Measurements from ENCODE around the gene IL13. TPM values are rescaled to one million over a fixed set of nuclear protein-coding genes. Genes with fewer than 3 reads are reported as not detected.
"Not testable (repeated sequence)": the region's sequence is repeated elsewhere in the genome, so short reads cannot be mapped to it uniquely, and the experiment has no call there.

The IL13 gene
- total RNA-seq, 1 experiment from 2014 or later = not detected

- no peak overlapping the region for H3K27ac ChIP-seq (ENCODE audit: low read depth, low read length, poor library complexity, severe bottlenecking)
- H3K27me3 ChIP-seq (replicated peaks; ENCODE audit: insufficient read depth, low read depth, low read length, poor library complexity) = no peaks in the 10 kb centered on the region
- ChIA-PET CTCF (no interaction called here), POLR2A (ENCODE audit: low non-redundant PET) (no interaction called here)
- no peaks in the 10 kb centered on the region for H3K9me3 ChIP-seq (ENCODE audit: low read depth, low read length, poor library complexity, severe bottlenecking)
- intact Hi-C loops (cut with micrococcal nuclease; ENCODE audit: unreplicated experiment) = no loop called here
- H3K4me1 ChIP-seq (ENCODE audit: insufficient read depth, low read length, poor library complexity, severe bottlenecking) = no peaks in the 10 kb centered on the region
- TF ChIP-seq EZH2 (IDR thresholded peaks at IDR 0.05; ENCODE audit: borderline replicate concordance, low read depth, low read length, poor library complexity, severe bottlenecking) = no peak
- no peak for TF ChIP-seq CTCF (conservative IDR thresholded peaks at IDR 0.05; ENCODE audit: low read depth, low read length)
- DNase-seq (ENCODE audit: low spot score) = no peak
- no TSS peak for BruUV-seq (replicated peaks)
- H3K36me3 ChIP-seq (ENCODE audit: insufficient read depth, low read length, poor library complexity, severe bottlenecking) = no peaks in the 10 kb centered on the region
- H3K4me3 ChIP-seq (ENCODE audit: low read depth, low read length, poor library complexity, severe bottlenecking) = no peak overlapping the region
Observed at GRCh38 chr5:132689513-132689912, 31.5 kb downstream of the IL13 start.

GRCh38 chr5:132690156-132690555 lies 32.2 kb downstream of the IL13 start:
- no peak for DNase-seq (ENCODE audit: low spot score)
- BruUV-seq (replicated peaks) = no TSS peak
- no peak overlapping the region for H3K27ac ChIP-seq (ENCODE audit: low read depth, low read length, poor library complexity, severe bottlenecking)
- no peaks in the 10 kb centered on the region for H3K9me3 ChIP-seq (ENCODE audit: low read depth, low read length, poor library complexity, severe bottlenecking)
- no peaks in the 10 kb centered on the region for H3K4me1 ChIP-seq (ENCODE audit: insufficient read depth, low read length, poor library complexity, severe bottlenecking)
- CTCF ChIA-PET = no interaction called here
- POLR2A ChIA-PET (ENCODE audit: low non-redundant PET) = no interaction called here
- intact Hi-C loops (cut with micrococcal nuclease; ENCODE audit: unreplicated experiment) = no loop called here
- H3K27me3 ChIP-seq (replicated peaks; ENCODE audit: insufficient read depth, low read depth, low read length, poor library complexity) = no peaks in the 10 kb centered on the region
- no peak overlapping the region for H3K4me3 ChIP-seq (ENCODE audit: low read depth, low read length, poor library complexity, severe bottlenecking)
- TF ChIP-seq CTCF (conservative IDR thresholded peaks at IDR 0.05; ENCODE audit: low read depth, low read length) = no peak
- TF ChIP-seq EZH2 (IDR thresholded peaks at IDR 0.05; ENCODE audit: borderline replicate concordance, low read depth, low read length, poor library complexity, severe bottlenecking) = no peak
- no peaks in the 10 kb centered on the region for H3K36me3 ChIP-seq (ENCODE audit: insufficient read depth, low read length, poor library complexity, severe bottlenecking)

GRCh38 chr5:132691755-132692631 lies 34.0 kb downstream of the IL13 start:
- H3K27ac ChIP-seq (ENCODE audit: low read depth, low read length, poor library complexity, severe bottlenecking); intact Hi-C loops (cut with micrococcal nuclease; ENCODE audit: unreplicated experiment); H3K36me3 ChIP-seq (ENCODE audit: insufficient read depth, low read length, poor library complexity, severe bottlenecking); H3K9me3 ChIP-seq (ENCODE audit: low read depth, low read length, poor library complexity, severe bottlenecking); H3K4me1 ChIP-seq (ENCODE audit: insufficient read depth, low read length, poor library complexity, severe bottlenecking); CTCF ChIA-PET; DNase-seq (ENCODE audit: low spot score); POLR2A ChIA-PET (ENCODE audit: low non-redundant PET); H3K4me3 ChIP-seq (ENCODE audit: low read depth, low read length, poor library complexity, severe bottlenecking); H3K27me3 ChIP-seq (replicated peaks; ENCODE audit: insufficient read depth, low read depth, low read length, poor library complexity); BruUV-seq (replicated peaks): not testable (repeated sequence)

GRCh38 chr5:132692632-132692967 lies 34.6 kb downstream of the IL13 start:
- Histone ChIP-seq H3K27ac (ENCODE audit: low read depth, low read length, poor library complexity, severe bottlenecking) (no peak overlapping the region), H3K36me3 (ENCODE audit: insufficient read depth, low read length, poor library complexity, severe bottlenecking) (no peaks in the 10 kb centered on the region), H3K4me3 (ENCODE audit: low read depth, low read length, poor library complexity, severe bottlenecking) (no peak overlapping the region), H3K4me1 (ENCODE audit: insufficient read depth, low read length, poor library complexity, severe bottlenecking) (no peaks in the 10 kb centered on the region), H3K9me3 (ENCODE audit: low read depth, low read length, poor library complexity, severe bottlenecking) (no peaks in the 10 kb centered on the region), H3K27me3 (replicated peaks; ENCODE audit: insufficient read depth, low read depth, low read length, poor library complexity) (no peaks in the 10 kb centered on the region)
- TF ChIP-seq EZH2 (IDR thresholded peaks at IDR 0.05; ENCODE audit: borderline replicate concordance, low read depth, low read length, poor library complexity, severe bottlenecking) (no peak), CTCF (conservative IDR thresholded peaks at IDR 0.05; ENCODE audit: low read depth, low read length) (no peak)
- intact Hi-C loops (cut with micrococcal nuclease; ENCODE audit: unreplicated experiment) = no loop called here
- DNase-seq (ENCODE audit: low spot score) = no peak
- ChIA-PET POLR2A (ENCODE audit: low non-redundant PET) (no interaction called here), CTCF (no interaction called here)
- no TSS peak for BruUV-seq (replicated peaks)
